SK-N-SH (cell line): ENCODE measurements around the gene TRIM40. TPM values are rescaled to one million over a fixed set of nuclear protein-coding genes. Genes with fewer than 3 reads are reported as not detected.

Source experiments
- CTCF ChIA-PET: fragments of 300-600, 350-600 bp; formaldehyde crosslinking; extraction: SDS; loops from one replicate; lab custom pipeline; 2021; lab: Yijun Ruan, JAX
- POLR2A ChIA-PET: fragments of 350-600 bp; sonication (Branson Sonifier 250); formaldehyde crosslinking; extraction: SDS; loops from one replicate; lab custom pipeline; 2020; ENCODE audit warnings: antibody characterized with exemption, inconsistent platforms; lab: Yijun Ruan, JAX
- DNase-seq: peaks from one replicate; pipeline ENCODE4 v3.0.0; 2012
- H2AFZ ChIP-seq: fragments of 200-600 bp; sonication (generic); 2 replicates; pipeline ENCODE4 v1.8.1; 2016; ENCODE audit warnings: antibody characterized with exemption, mild to moderate bottlenecking, low read depth
- H3F3A ChIP-seq: fragments of 200-600 bp; sonication (generic); replicated peaks from 2 replicates; pipeline ENCODE3; 2016; ENCODE audit warnings: antibody characterized with exemption, mild to moderate bottlenecking; ENCODE audit not compliant: insufficient read depth
- H3K27ac ChIP-seq, 2 experiments: fragments of 200-500 bp in 1 of 2; fragments of 200-600 bp in 1 of 2; sonication (Bioruptor generic) in 1 of 2; sonication (generic), shearing (Covaris generic) in 1 of 2; 2 replicates each; pipeline versions ENCODE4 v1.5.1 to v1.6.1; 2014 to 2016; ENCODE audit warnings: low read depth in 2 of 2, inconsistent platforms in 1 of 2, low read length in 1 of 2, mild to moderate bottlenecking in 1 of 2, mixed read lengths in 1 of 2
- H3K27me3 ChIP-seq: fragments of 200-600 bp; sonication (generic), shearing (Covaris generic); 2 replicates; pipeline ENCODE4 v1.6.1; 2016; ENCODE audit warnings: mixed run types; ENCODE audit not compliant: insufficient read depth
- H3K36me3 ChIP-seq, 2 experiments: fragments of 200-500 bp in 1 of 2; fragments of 200-600 bp in 1 of 2; sonication (Bioruptor generic) in 1 of 2; sonication (generic) in 1 of 2; replicated peaks in 1 of 2; 2 replicates each; pipeline versions ENCODE3 to v1.5.1; 2014 to 2016; ENCODE audit warnings: low read length in 1 of 2, mild to moderate bottlenecking in 1 of 2; ENCODE audit not compliant: insufficient read depth in 2 of 2, control insufficient read depth in 1 of 2
- H3K4me1 ChIP-seq, 2 experiments: fragments of 200-500 bp in 1 of 2; fragments of 200-600 bp in 1 of 2; sonication (Bioruptor generic) in 1 of 2; sonication (generic), shearing (Covaris generic) in 1 of 2; 2 replicates each; pipeline versions ENCODE4 v1.5.1 to v1.6.1; 2014 to 2016; ENCODE audit warnings: low read depth in 1 of 2, low read length in 1 of 2, mixed run types in 1 of 2; ENCODE audit not compliant: insufficient read depth in 2 of 2, control insufficient read depth in 1 of 2
- H3K4me2 ChIP-seq: fragments of 200-600 bp; sonication (generic), shearing (Covaris generic); 2 replicates; pipeline ENCODE4 v1.6.1; 2017; ENCODE audit warnings: mixed run types
- H3K4me3 ChIP-seq, 2 experiments: fragments of 200-500 bp in 1 of 2; fragments of 200-600 bp in 1 of 2; sonication (Bioruptor generic) in 1 of 2; sonication (generic), shearing (Covaris generic) in 1 of 2; 2 replicates each; pipeline versions ENCODE4 v1.5.1 to v1.8.1; 2014 to 2016; ENCODE audit warnings: low read depth in 2 of 2, inconsistent platforms in 1 of 2, low read length in 1 of 2, mild to moderate bottlenecking in 1 of 2, mixed read lengths in 1 of 2, moderate library complexity in 1 of 2
- H3K79me2 ChIP-seq: fragments of 200-600 bp; sonication (generic); 2 replicates; pipeline ENCODE4 v1.8.1; 2017; ENCODE audit warnings: mild to moderate bottlenecking; ENCODE audit not compliant: insufficient read depth
- H3K9ac ChIP-seq: fragments of 200-600 bp; sonication (generic); 2 replicates; pipeline ENCODE4 v1.6.1; 2017; ENCODE audit warnings: mixed run types
- H3K9me2 ChIP-seq: fragments of 200-600 bp; sonication (generic); 2 replicates; pipeline ENCODE4 v1.6.1; 2017; ENCODE audit warnings: mixed run types
- H3K9me3 ChIP-seq: fragments of 200-600 bp; sonication (generic); 2 replicates; pipeline ENCODE4 v1.6.1; 2017; ENCODE audit warnings: mixed run types, mild to moderate bottlenecking, moderate library complexity
- H4K20me1 ChIP-seq: fragments of 200-600 bp; sonication (generic); 2 replicates; pipeline ENCODE4 v1.6.1; 2017; ENCODE audit warnings: mild to moderate bottlenecking, mixed run types; ENCODE audit not compliant: insufficient read depth
- EP300 ChIP-seq, 2 experiments: IDR thresholded peaks; 2 replicates each; pipeline versions ENCODE4 v1.4.0 to v1.6.1; 2012; ENCODE audit warnings: borderline replicate concordance in 1 of 2, low read depth in 1 of 2, low read length in 1 of 2
- EZH2phosphoT487 ChIP-seq: fragments of 200-600 bp; sonication (generic); IDR thresholded peaks from 2 replicates; pipeline ENCODE4 v1.6.1; 2017; ENCODE audit warnings: low read depth, mixed run types, mild to moderate bottlenecking, antibody characterized with exemption, moderate library complexity, borderline replicate concordance
- FOSL2 ChIP-seq: IDR thresholded peaks from 2 replicates; pipeline ENCODE4 v1.4.0; 2012; ENCODE audit warnings: low read depth, mild to moderate bottlenecking, moderate library complexity, borderline replicate concordance
- GATA2 ChIP-seq: sonication (generic); formaldehyde crosslinking; IDR thresholded peaks from 2 replicates; pipeline ENCODE4 v1.5.0; 2020; ENCODE audit warnings: mild to moderate bottlenecking, missing genetic modification reagents
- JUND ChIP-seq: IDR thresholded peaks from 2 replicates; pipeline ENCODE4 v1.4.0; 2012
- NRF1 ChIP-seq: IDR thresholded peaks from 2 replicates; pipeline ENCODE4 v1.6.1; 2012; ENCODE audit warnings: low read depth, mild to moderate bottlenecking, low read length
- SIN3A ChIP-seq: IDR thresholded peaks from 2 replicates; pipeline ENCODE4 v1.6.1; 2012; ENCODE audit warnings: low read depth, mild to moderate bottlenecking, low read length, moderate library complexity, borderline replicate concordance
- TAF1 ChIP-seq: IDR thresholded peaks from 2 replicates; pipeline ENCODE4 v1.6.1; 2012; ENCODE audit warnings: low read depth, mild to moderate bottlenecking, low read length, moderate library complexity, borderline replicate concordance
- TEAD4 ChIP-seq: IDR thresholded peaks from 2 replicates; pipeline ENCODE4 v1.4.0; 2012; ENCODE audit warnings: mild to moderate bottlenecking, borderline replicate concordance; ENCODE audit not compliant: insufficient read depth
- USF1 ChIP-seq: IDR thresholded peaks from 2 replicates; pipeline ENCODE4 v1.4.0; 2012; ENCODE audit warnings: low read depth, borderline replicate concordance
- USF2 ChIP-seq: fragments of 150-350 bp; IDR thresholded peaks from 2 replicates; pipeline ENCODE4 v1.6.1; 2017; ENCODE audit warnings: antibody characterized with exemption, low read length, low read depth, borderline replicate concordance
- WGBS: methylation state at CpG from one replicate; pipeline ENCODE4 v1.1.6; 2017; ENCODE audit warnings: low lambda C conversion rate; 5-methylcytosine and 5-hydroxymethylcytosine counted together
- polyA plus RNA-seq, 3 experiments: library from polyadenylated mRNA; depleted of rRNA; stranded (reverse); fragments of >200 nt; gene quantifications; 2 replicates each; pipeline ENCODE4 v1.2.3, GENCODE V29; 2012
- TF ChIP-seq, protein P1 (sequence below): fragments of 200-600 bp; sonication (generic); IDR thresholded peaks from 2 replicates; pipeline ENCODE4 v1.6.1; 2017; ENCODE audit warnings: antibody characterized with exemption, mild to moderate bottlenecking, moderate library complexity
- TF ChIP-seq, protein P2 (sequence below): IDR thresholded peaks from 2 replicates; pipeline ENCODE4; 2012
- TF ChIP-seq, protein P3 (sequence below): IDR thresholded peaks from 2 replicates; pipeline ENCODE4 v1.6.1; 2012; ENCODE audit warnings: mild to moderate bottlenecking, low read depth, low read length, moderate library complexity

TRIM40 gene
- polyA plus RNA-seq, 1 of the 3 experiments (the other 2 are of a cell fraction): not detected

- H3K4me1 ChIP-seq: no peaks in the 10 kb centered on the region; a peak in 1 of 4 replicates
- H3K4me2 ChIP-seq: peak overlapping the region; percentile 54; the same call in 1 of the 2 replicates
- 2% methylated on average over 12 of the region's 12 CpGs for WGBS
- H3K9me2 ChIP-seq: no peaks in the 10 kb centered on the region
- no peak overlapping the region for H3K27ac ChIP-seq
- peaks cover 28% of the 10 kb centered on the region; the same call in 1 of the 2 replicates for H3K27me3 ChIP-seq
- no peaks in the 10 kb centered on the region for H3K9me3 ChIP-seq
- no peaks in the 10 kb centered on the region for H3F3A ChIP-seq
- H3K9ac ChIP-seq: no peak overlapping the region
- no peak overlapping the region for H2AFZ ChIP-seq
- H4K20me1 ChIP-seq: no peaks in the 10 kb centered on the region
- DNase-seq: no peak
- no peaks in the 10 kb centered on the region for H3K36me3 ChIP-seq
- no peak for TF ChIP-seq TAF1
- TF ChIP-seq, protein P1, sequence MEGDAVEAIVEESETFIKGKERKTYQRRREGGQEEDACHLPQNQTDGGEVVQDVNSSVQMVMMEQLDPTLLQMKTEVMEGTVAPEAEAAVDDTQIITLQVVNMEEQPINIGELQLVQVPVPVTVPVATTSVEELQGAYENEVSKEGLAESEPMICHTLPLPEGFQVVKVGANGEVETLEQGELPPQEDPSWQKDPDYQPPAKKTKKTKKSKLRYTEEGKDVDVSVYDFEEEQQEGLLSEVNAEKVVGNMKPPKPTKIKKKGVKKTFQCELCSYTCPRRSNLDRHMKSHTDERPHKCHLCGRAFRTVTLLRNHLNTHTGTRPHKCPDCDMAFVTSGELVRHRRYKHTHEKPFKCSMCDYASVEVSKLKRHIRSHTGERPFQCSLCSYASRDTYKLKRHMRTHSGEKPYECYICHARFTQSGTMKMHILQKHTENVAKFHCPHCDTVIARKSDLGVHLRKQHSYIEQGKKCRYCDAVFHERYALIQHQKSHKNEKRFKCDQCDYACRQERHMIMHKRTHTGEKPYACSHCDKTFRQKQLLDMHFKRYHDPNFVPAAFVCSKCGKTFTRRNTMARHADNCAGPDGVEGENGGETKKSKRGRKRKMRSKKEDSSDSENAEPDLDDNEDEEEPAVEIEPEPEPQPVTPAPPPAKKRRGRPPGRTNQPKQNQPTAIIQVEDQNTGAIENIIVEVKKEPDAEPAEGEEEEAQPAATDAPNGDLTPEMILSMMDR: no peak
- TF ChIP-seq JUND: 0 out of 2 replicates have a peak, but pooled peaks have one; percentile 22
- peak; percentile 45; the same call in 1 of the 2 replicates for TF ChIP-seq FOSL2
- CTCF ChIA-PET: interaction anchor here (1.4 to 6.4 kb wide), 3 partner anchors 23 to 51 kb away, joined by 5 to 38 read pairs (median 12); no protein-coding TSS in a partner anchor
- H3K79me2 ChIP-seq: no peaks in the 10 kb centered on the region
- POLR2A ChIA-PET: no interaction called here
- H3K4me3 ChIP-seq: no peak overlapping the region
These were observed 19.0 kb downstream of the TRIM40 start for GRCh38 chr6:30154709-30155519.

GRCh38 chr6:30155520-30156261, 19.8 kb downstream of the TRIM40 start:
- no peaks in the 10 kb centered on the region for H3K9me3 ChIP-seq
- no peaks in the 10 kb centered on the region for H3K79me2 ChIP-seq
- no peak overlapping the region for H3K4me3 ChIP-seq
- H2AFZ ChIP-seq: no peak overlapping the region
- H3F3A ChIP-seq: no peaks in the 10 kb centered on the region
- DNase-seq: no peak
- H3K27me3 ChIP-seq: peaks cover 34% of the 10 kb centered on the region; the same call in 1 of the 2 replicates
- no peaks in the 10 kb centered on the region for H3K9me2 ChIP-seq
- H3K4me2 ChIP-seq: no peak overlapping the region
- ChIA-PET POLR2A (no interaction called here), CTCF (interaction anchor here (2.7 to 6.4 kb wide), 2 partner anchors 24 to 52 kb away, joined by 12 to 38 read pairs; no protein-coding TSS in a partner anchor)
- no peaks in the 10 kb centered on the region for H4K20me1 ChIP-seq
- no peak overlapping the region for H3K9ac ChIP-seq
- H3K36me3 ChIP-seq: no peaks in the 10 kb centered on the region
- H3K4me1 ChIP-seq: no peaks in the 10 kb centered on the region; a peak in 1 of 4 replicates
- 46% methylated on average over 2 of the region's 2 CpGs for WGBS
- no peak overlapping the region for H3K27ac ChIP-seq
- TF ChIP-seq EZH2phosphoT487: no peak
- TF ChIP-seq FOSL2: no peak
- TF ChIP-seq NRF1: no peak
- TF ChIP-seq, protein P2, sequence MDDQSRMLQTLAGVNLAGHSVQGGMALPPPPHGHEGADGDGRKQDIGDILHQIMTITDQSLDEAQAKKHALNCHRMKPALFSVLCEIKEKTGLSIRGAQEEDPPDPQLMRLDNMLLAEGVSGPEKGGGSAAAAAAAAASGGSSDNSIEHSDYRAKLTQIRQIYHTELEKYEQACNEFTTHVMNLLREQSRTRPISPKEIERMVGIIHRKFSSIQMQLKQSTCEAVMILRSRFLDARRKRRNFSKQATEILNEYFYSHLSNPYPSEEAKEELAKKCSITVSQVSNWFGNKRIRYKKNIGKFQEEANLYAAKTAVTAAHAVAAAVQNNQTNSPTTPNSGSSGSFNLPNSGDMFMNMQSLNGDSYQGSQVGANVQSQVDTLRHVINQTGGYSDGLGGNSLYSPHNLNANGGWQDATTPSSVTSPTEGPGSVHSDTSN: no peak
- TF ChIP-seq SIN3A: no peak
- no peak for TF ChIP-seq EP300 (IDR thresholded peaks at IDR 0.05; ENCODE audit: borderline replicate concordance in 1 of 2, low read depth in 1 of 2, low read length in 1 of 2)
- TF ChIP-seq USF2: no peak
- TF ChIP-seq, protein P3, sequence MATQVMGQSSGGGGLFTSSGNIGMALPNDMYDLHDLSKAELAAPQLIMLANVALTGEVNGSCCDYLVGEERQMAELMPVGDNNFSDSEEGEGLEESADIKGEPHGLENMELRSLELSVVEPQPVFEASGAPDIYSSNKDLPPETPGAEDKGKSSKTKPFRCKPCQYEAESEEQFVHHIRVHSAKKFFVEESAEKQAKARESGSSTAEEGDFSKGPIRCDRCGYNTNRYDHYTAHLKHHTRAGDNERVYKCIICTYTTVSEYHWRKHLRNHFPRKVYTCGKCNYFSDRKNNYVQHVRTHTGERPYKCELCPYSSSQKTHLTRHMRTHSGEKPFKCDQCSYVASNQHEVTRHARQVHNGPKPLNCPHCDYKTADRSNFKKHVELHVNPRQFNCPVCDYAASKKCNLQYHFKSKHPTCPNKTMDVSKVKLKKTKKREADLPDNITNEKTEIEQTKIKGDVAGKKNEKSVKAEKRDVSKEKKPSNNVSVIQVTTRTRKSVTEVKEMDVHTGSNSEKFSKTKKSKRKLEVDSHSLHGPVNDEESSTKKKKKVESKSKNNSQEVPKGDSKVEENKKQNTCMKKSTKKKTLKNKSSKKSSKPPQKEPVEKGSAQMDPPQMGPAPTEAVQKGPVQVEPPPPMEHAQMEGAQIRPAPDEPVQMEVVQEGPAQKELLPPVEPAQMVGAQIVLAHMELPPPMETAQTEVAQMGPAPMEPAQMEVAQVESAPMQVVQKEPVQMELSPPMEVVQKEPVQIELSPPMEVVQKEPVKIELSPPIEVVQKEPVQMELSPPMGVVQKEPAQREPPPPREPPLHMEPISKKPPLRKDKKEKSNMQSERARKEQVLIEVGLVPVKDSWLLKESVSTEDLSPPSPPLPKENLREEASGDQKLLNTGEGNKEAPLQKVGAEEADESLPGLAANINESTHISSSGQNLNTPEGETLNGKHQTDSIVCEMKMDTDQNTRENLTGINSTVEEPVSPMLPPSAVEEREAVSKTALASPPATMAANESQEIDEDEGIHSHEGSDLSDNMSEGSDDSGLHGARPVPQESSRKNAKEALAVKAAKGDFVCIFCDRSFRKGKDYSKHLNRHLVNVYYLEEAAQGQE: no peak
- TF ChIP-seq USF1: no peak
- no peak for TF ChIP-seq GATA2 (CRISPR knock-in tag)
- TF ChIP-seq TEAD4: no peak
